Measurements from ENCODE around the gene TIMD4.

TIMD4 gene

GRCh38 chr5:156963125-156963524, at the start of gene TIMD4:
TIMD4 (minus strand) TSS chr5:156963226; CDS start chr5:156963198, 28 bp downstream.
- TF ChIP-seq, protein P1, sequence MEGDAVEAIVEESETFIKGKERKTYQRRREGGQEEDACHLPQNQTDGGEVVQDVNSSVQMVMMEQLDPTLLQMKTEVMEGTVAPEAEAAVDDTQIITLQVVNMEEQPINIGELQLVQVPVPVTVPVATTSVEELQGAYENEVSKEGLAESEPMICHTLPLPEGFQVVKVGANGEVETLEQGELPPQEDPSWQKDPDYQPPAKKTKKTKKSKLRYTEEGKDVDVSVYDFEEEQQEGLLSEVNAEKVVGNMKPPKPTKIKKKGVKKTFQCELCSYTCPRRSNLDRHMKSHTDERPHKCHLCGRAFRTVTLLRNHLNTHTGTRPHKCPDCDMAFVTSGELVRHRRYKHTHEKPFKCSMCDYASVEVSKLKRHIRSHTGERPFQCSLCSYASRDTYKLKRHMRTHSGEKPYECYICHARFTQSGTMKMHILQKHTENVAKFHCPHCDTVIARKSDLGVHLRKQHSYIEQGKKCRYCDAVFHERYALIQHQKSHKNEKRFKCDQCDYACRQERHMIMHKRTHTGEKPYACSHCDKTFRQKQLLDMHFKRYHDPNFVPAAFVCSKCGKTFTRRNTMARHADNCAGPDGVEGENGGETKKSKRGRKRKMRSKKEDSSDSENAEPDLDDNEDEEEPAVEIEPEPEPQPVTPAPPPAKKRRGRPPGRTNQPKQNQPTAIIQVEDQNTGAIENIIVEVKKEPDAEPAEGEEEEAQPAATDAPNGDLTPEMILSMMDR (IDR thresholded peaks at IDR 0.05; ENCODE audit: borderline replicate concordance, control extremely low read depth, extremely low read depth, insufficient read depth, missing control alignments) = no peak
- no peak for DNase-seq (ENCODE audit: low spot score)
- in situ Hi-C loops (cut with MboI; ENCODE audit: low sequenced_read_pairs, unreplicated experiment) = no loop called here

DNA sequence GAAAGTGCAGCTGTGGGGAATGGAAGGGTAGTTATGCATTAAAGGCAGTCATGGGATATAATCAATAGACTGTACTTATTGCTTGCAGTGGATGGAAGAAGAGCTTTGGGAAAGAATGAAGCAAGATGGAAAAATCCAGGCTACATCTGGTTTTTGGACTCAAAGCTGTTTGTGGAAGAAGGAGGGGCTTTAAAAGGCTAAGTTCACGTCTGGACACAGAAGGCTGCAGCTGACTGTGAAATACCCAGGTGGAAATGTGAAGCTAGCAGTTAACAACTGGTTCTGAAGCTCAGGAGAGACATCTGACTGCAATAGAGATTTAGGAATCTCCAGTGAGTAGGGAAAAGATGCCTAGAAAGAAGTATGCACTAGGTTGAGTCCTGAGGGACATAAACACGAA, 43.2 kb upstream of the TIMD4 start:
- in situ Hi-C loops (cut with MboI; ENCODE audit: low sequenced_read_pairs, unreplicated experiment) = loop anchor here (25.0 kb wide), 1 partner anchor 1069 kb away; no protein-coding TSS in a partner anchor
- no peak for DNase-seq (ENCODE audit: low spot score)
- TF ChIP-seq, protein P1 (IDR thresholded peaks at IDR 0.05; ENCODE audit: borderline replicate concordance, control extremely low read depth, extremely low read depth, insufficient read depth, missing control alignments) = no peak

GRCh38 chr5:157004893-157005551, 42.0 kb upstream of the TIMD4 start:
- peak; percentile 26 for DNase-seq (ENCODE audit: low spot score)
- in situ Hi-C loops (cut with MboI; ENCODE audit: low sequenced_read_pairs, unreplicated experiment) = loop anchor here (25.0 kb wide), 1 partner anchor 1068 kb away; no protein-coding TSS in a partner anchor
- TF ChIP-seq, protein P1 (IDR thresholded peaks at IDR 0.05; ENCODE audit: borderline replicate concordance, control extremely low read depth, extremely low read depth, insufficient read depth, missing control alignments) = no peak

DNA sequence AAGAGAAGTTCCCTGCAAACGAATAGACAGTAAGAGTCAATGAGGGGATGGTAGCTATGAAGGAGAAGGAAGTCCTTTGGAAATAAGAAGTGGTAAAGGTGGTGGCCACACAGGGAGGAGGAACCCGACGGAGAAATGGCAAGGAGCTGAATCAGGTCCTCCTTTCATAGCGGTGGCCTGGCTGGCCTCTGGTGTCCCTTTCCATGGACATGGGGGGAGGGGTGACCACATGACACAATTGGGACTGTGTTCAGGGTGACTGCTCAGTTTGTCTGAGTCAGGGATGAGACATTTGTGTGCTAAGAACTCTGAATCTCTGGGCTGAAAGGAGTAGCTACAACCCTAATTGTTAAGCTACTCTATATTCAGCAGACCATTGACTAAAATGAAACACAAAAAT, 28.7 kb upstream of the TIMD4 start:
- DNase-seq (ENCODE audit: low spot score) = no peak
- in situ Hi-C loops (cut with MboI; ENCODE audit: low sequenced_read_pairs, unreplicated experiment) = no loop called here
- TF ChIP-seq, protein P1 (IDR thresholded peaks at IDR 0.05; ENCODE audit: borderline replicate concordance, control extremely low read depth, extremely low read depth, insufficient read depth, missing control alignments) = no peak

GRCh38 chr5:156984064-156984463, 21.0 kb upstream of the TIMD4 start:
- in situ Hi-C loops (cut with MboI; ENCODE audit: low sequenced_read_pairs, unreplicated experiment) = no loop called here
- TF ChIP-seq, protein P1 (IDR thresholded peaks at IDR 0.05; ENCODE audit: borderline replicate concordance, control extremely low read depth, extremely low read depth, insufficient read depth, missing control alignments) = no peak
- DNase-seq (ENCODE audit: low spot score) = no peak

GRCh38 chr5:156981481-156981880, 18.5 kb upstream of the TIMD4 start:
- TF ChIP-seq, protein P1 (IDR thresholded peaks at IDR 0.05; ENCODE audit: borderline replicate concordance, control extremely low read depth, extremely low read depth, insufficient read depth, missing control alignments) = no peak
- in situ Hi-C loops (cut with MboI; ENCODE audit: low sequenced_read_pairs, unreplicated experiment) = no loop called here
- no peak for DNase-seq (ENCODE audit: low spot score)
